Activated T-cell treated with anti-CD3 and anti-CD28 coated beads, Interleukin-2, amount 50 U/mL, for 72 hours (primary cell): ENCODE data around the gene MTX2. TPM values are rescaled to one million over a fixed set of nuclear protein-coding genes. Genes with fewer than 3 reads are reported as not detected.
A peak's percentile ranks its signal among the peaks of the same experiment; 100 is the strongest.

ENCODE experiments used
- ATAC-seq, 2 donors: fragments of 150-1000 bp; cut with Tn5 transposase; replicated peaks in 1 of 2; 2 replicates each; pipeline ENCODE4 v1.10.0; 2021; ENCODE audit warnings: moderate library complexity in 2 of 2, mild to moderate bottlenecking in 1 of 2
- DNase-seq, 2 donors: peaks; one replicate each; pipeline ENCODE4 v3.0.0; 2021 to 2022; ENCODE audit warnings: mixed read lengths in 1 of 2
- H3K27ac Mint-ChIP-seq: one replicate; pipeline ENCODE4 v1.8.0; 2022; ENCODE audit warnings: mild to moderate bottlenecking, moderate library complexity, mixed read lengths
- H3K27me3 Mint-ChIP-seq: one replicate; pipeline ENCODE4 v1.8.0; 2022; ENCODE audit warnings: low read depth, mixed read lengths
- H3K36me3 Mint-ChIP-seq, 2 donors: one replicate each; pipeline ENCODE4 v1.8.0; 2022; ENCODE audit warnings: mixed read lengths in 2 of 2, mild to moderate bottlenecking in 1 of 2; ENCODE audit not compliant: insufficient read depth in 2 of 2
- H3K4me1 Mint-ChIP-seq: one replicate; pipeline ENCODE4 v1.8.0; 2022; ENCODE audit warnings: low read depth, mixed read lengths
- H3K4me3 Mint-ChIP-seq, 2 donors: one replicate each; pipeline ENCODE4 v1.8.0; 2022; ENCODE audit warnings: mild to moderate bottlenecking in 2 of 2, mixed read lengths in 2 of 2, moderate library complexity in 2 of 2
- H3K9me3 Mint-ChIP-seq, 2 donors: one replicate each; pipeline ENCODE4 v1.8.0; 2022; ENCODE audit warnings: mixed read lengths in 2 of 2
- total RNA-seq, 2 donors: library from RNA; stranded (reverse); gene quantifications; one replicate each; pipeline ENCODE4 v1.2.3, GENCODE V29; 2022

Gene MTX2
- total RNA-seq, 2 donors from 2014 or later: 20.6 to 26.7 TPM

- H3K27me3 Mint-ChIP-seq: no peaks in the 10 kb centered on the region
- no peaks in the 10 kb centered on the region for H3K9me3 Mint-ChIP-seq
- H3K36me3 Mint-ChIP-seq: peaks cover 0 to 2% of the 10 kb centered on the region in 2 donors
- peaks cover 28% of the 10 kb centered on the region for H3K4me1 Mint-ChIP-seq
- peak overlapping the region; percentile 95 for H3K27ac Mint-ChIP-seq
- no peak for ATAC-seq
- H3K4me3 Mint-ChIP-seq: peak overlapping the region; percentile 97 to 98
- no peak for DNase-seq
These were observed 983 bp downstream of the MTX2 start for GRCh38 chr2:176270100-176270750.

GRCh38 chr2:176272870-176273459, 3.7 kb downstream of the MTX2 start:
- Mint-ChIP-seq H3K27ac (no peak overlapping the region), H3K27me3 (no peaks in the 10 kb centered on the region), H3K9me3 (no peaks in the 10 kb centered on the region), H3K4me3 (no peak overlapping the region), H3K36me3 (peaks cover 0 to 4% of the 10 kb centered on the region in 2 donors), H3K4me1 (peaks cover 34% of the 10 kb centered on the region)
- DNase-seq: no peak
- ATAC-seq: no peak

- Mint-ChIP-seq H3K4me3 (no peak overlapping the region), H3K27me3 (no peaks in the 10 kb centered on the region), H3K36me3 (peaks cover 0 to 2% of the 10 kb centered on the region in 2 donors), H3K4me1 (peaks cover 36% of the 10 kb centered on the region), H3K27ac (no peak overlapping the region), H3K9me3 (no peaks in the 10 kb centered on the region)
- no peak for ATAC-seq
- DNase-seq: no peak
These were observed 9.7 kb downstream of the MTX2 start for GRCh38 chr2:176278927-176279326.

GRCh38 chr2:176280156-176280555, 10.9 kb downstream of the MTX2 start:
- H3K4me1 Mint-ChIP-seq: peaks cover 46% of the 10 kb centered on the region
- no peak overlapping the region for H3K4me3 Mint-ChIP-seq
- DNase-seq (no peak), ATAC-seq (no peak)
- H3K27ac Mint-ChIP-seq: no peak overlapping the region
- no peaks in the 10 kb centered on the region for H3K27me3 Mint-ChIP-seq
- H3K36me3 Mint-ChIP-seq: peaks cover 0 to 2% of the 10 kb centered on the region in 2 donors
- no peaks in the 10 kb centered on the region for H3K9me3 Mint-ChIP-seq

- no peak overlapping the region for H3K27ac Mint-ChIP-seq
- H3K4me1 Mint-ChIP-seq: peaks cover 53% of the 10 kb centered on the region
- H3K36me3 Mint-ChIP-seq: peaks cover 2% of the 10 kb centered on the region in 2 donors
- DNase-seq: no peak
- H3K9me3 Mint-ChIP-seq: no peaks in the 10 kb centered on the region
- no peak overlapping the region for H3K4me3 Mint-ChIP-seq
- peak; percentile 65 to 79 for ATAC-seq
- no peaks in the 10 kb centered on the region for H3K27me3 Mint-ChIP-seq
These were observed 11.8 kb downstream of the MTX2 start for GRCh38 chr2:176280867-176281658.

GRCh38 chr2:176283291-176284068, 14.2 kb downstream of the MTX2 start:
- peaks cover 59% of the 10 kb centered on the region for H3K4me1 Mint-ChIP-seq
- peak overlapping the region; percentile 1 for H3K27ac Mint-ChIP-seq
- H3K36me3 Mint-ChIP-seq: peaks cover 2 to 3% of the 10 kb centered on the region in 2 donors

GRCh38 chr2:176284461-176285049, 15.3 kb downstream of the MTX2 start:
- no peaks in the 10 kb centered on the region for H3K9me3 Mint-ChIP-seq
- DNase-seq (no peak), ATAC-seq (no peak)
- H3K4me1 Mint-ChIP-seq: peaks cover 61% of the 10 kb centered on the region
- H3K27me3 Mint-ChIP-seq: no peaks in the 10 kb centered on the region
- H3K4me3 Mint-ChIP-seq: no peak overlapping the region
- H3K27ac Mint-ChIP-seq: no peak overlapping the region
- peaks cover 2 to 3% of the 10 kb centered on the region in 2 donors for H3K36me3 Mint-ChIP-seq

More at GRCh38 chr2:176283291-176284068, 14.2 kb downstream of the MTX2 start:
- no peaks in the 10 kb centered on the region for H3K27me3 Mint-ChIP-seq
- no peak for ATAC-seq
- DNase-seq: no peak
- no peak overlapping the region for H3K4me3 Mint-ChIP-seq
- no peaks in the 10 kb centered on the region for H3K9me3 Mint-ChIP-seq

GRCh38 chr2:176285321-176285720, 16.1 kb downstream of the MTX2 start:
- H3K9me3 Mint-ChIP-seq: no peaks in the 10 kb centered on the region
- H3K27ac Mint-ChIP-seq: no peak overlapping the region
- no peak for DNase-seq
- H3K4me1 Mint-ChIP-seq: peaks cover 63% of the 10 kb centered on the region
- no peak for ATAC-seq
- peaks cover 2 to 3% of the 10 kb centered on the region in 2 donors for H3K36me3 Mint-ChIP-seq
- no peaks in the 10 kb centered on the region for H3K27me3 Mint-ChIP-seq
- no peak overlapping the region for H3K4me3 Mint-ChIP-seq

GRCh38 chr2:176291335-176291734, 22.1 kb downstream of the MTX2 start:
- ATAC-seq (no peak), DNase-seq (no peak)
- peaks cover 51% of the 10 kb centered on the region for H3K4me1 Mint-ChIP-seq
- H3K9me3 Mint-ChIP-seq: no peaks in the 10 kb centered on the region
- no peaks in the 10 kb centered on the region for H3K27me3 Mint-ChIP-seq
- H3K36me3 Mint-ChIP-seq: peaks cover 0 to 5% of the 10 kb centered on the region in 2 donors
- H3K27ac Mint-ChIP-seq: peak overlapping the region; percentile 31
- H3K4me3 Mint-ChIP-seq: peak overlapping the region; percentile 7 to 23

- Mint-ChIP-seq H3K36me3 (peaks cover 0 to 3% of the 10 kb centered on the region in 2 donors), H3K27ac (no peak overlapping the region), H3K9me3 (no peaks in the 10 kb centered on the region), H3K4me1 (peaks cover 46% of the 10 kb centered on the region), H3K4me3 (peak overlapping the region; percentile 7 to 23), H3K27me3 (no peaks in the 10 kb centered on the region)
- DNase-seq (no peak), ATAC-seq (peak; percentile 91 to 92)
These were observed 22.6 kb downstream of the MTX2 start for GRCh38 chr2:176291809-176292283.

GRCh38 chr2:176292608-176293007, 23.4 kb downstream of the MTX2 start:
- ATAC-seq: no peak
- Mint-ChIP-seq H3K27ac (no peak overlapping the region), H3K4me3 (no peak overlapping the region), H3K27me3 (no peaks in the 10 kb centered on the region), H3K36me3 (peaks cover 0 to 2% of the 10 kb centered on the region in 2 donors), H3K9me3 (no peaks in the 10 kb centered on the region), H3K4me1 (peaks cover 45% of the 10 kb centered on the region)
- no peak for DNase-seq

- DNase-seq (no peak), ATAC-seq (no peak)
- Mint-ChIP-seq H3K4me1 (peaks cover 43% of the 10 kb centered on the region), H3K27ac (no peak overlapping the region), H3K27me3 (no peaks in the 10 kb centered on the region), H3K36me3 (peaks cover 0 to 2% of the 10 kb centered on the region in 2 donors), H3K4me3 (no peak overlapping the region), H3K9me3 (no peaks in the 10 kb centered on the region)
These were observed 24.1 kb downstream of the MTX2 start for GRCh38 chr2:176293334-176293733.
